ENCODE data around the gene ARAP1. TPM values are rescaled to one million over a fixed set of nuclear protein-coding genes. Genes with fewer than 3 reads are reported as not detected.

The ARAP1 gene
- total RNA-seq, 6 experiments from 2014 or later, result 32.9 to 76.7 (median 41.2) TPM

GRCh38 chr11:72724851-72725723 is 27.1 kb downstream of the ARAP1 start:
- no peak overlapping the region for H3K27ac ChIP-seq
- ATAC-seq, result peak; percentile 19 to 54 (median 30)

GRCh38 chr11:72724021-72724551 is 28.1 kb downstream of the ARAP1 start:
- WGBS (ENCODE audit: insufficient coverage, low coverage, low lambda C conversion rate, missing lambda C conversion rate), result 80% methylated on average over 1 of the region's 5 CpGs
- Histone ChIP-seq H3K4me1 (peaks cover 0 to 42% (median 19%) of the 10 kb centered on the region in 4 donors), H3K27ac (peak overlapping the region in 2 of 3 donors; percentile 74 to 93), H3K27me3 (no peaks in the 10 kb centered on the region), H3K4me3 (no peak overlapping the region), H3K9me3 (no peaks in the 10 kb centered on the region), H3K36me3 (no peaks in the 10 kb centered on the region)
- intact Hi-C loops (cut with DNase I), result loop anchor here in 1 of 2 donors (10.0 kb wide), 1 partner anchor 51 kb away; no protein-coding TSS in a partner anchor
- DNase-seq, result no peak
- no peak for TF ChIP-seq POLR2A (IDR thresholded peaks at IDR 0.05)
- no peak for TF ChIP-seq CTCF (IDR thresholded peaks at IDR 0.05)
- ATAC-seq, result no peak

More at GRCh38 chr11:72724851-72725723, 27.1 kb downstream of the ARAP1 start:
- Histone ChIP-seq H3K9me3 (no peaks in the 10 kb centered on the region), H3K27me3 (no peaks in the 10 kb centered on the region), H3K4me1 (peaks cover 0 to 32% (median 14%) of the 10 kb centered on the region in 4 donors), H3K4me3 (no peak overlapping the region), H3K36me3 (no peaks in the 10 kb centered on the region)
- 33% methylated on average over 5 of the region's 9 CpGs for WGBS (ENCODE audit: insufficient coverage, low coverage, low lambda C conversion rate, missing lambda C conversion rate)
- TF ChIP-seq POLR2A (IDR thresholded peaks at IDR 0.05), result no peak
- peak; percentile 87 to 90 (median 88) for TF ChIP-seq CTCF (IDR thresholded peaks at IDR 0.05)
- no peak for DNase-seq
- intact Hi-C loops (cut with DNase I), result loop anchor here (5.0 to 10.0 kb wide), 3 partner anchors 50 to 67 kb away; partner anchors contain the start of gene STARD10 (in 1 of the 2)

GRCh38 chr11:72723508-72723907 is 28.7 kb downstream of the ARAP1 start:
- DNase-seq (no peak), ATAC-seq (peak in 3 of 4 donors; percentile 0 to 6 (median 1))
- Histone ChIP-seq H3K27ac (peak overlapping the region in 2 of 3 donors; percentile 74 to 93), H3K4me1 (peaks cover 0 to 48% (median 23%) of the 10 kb centered on the region in 4 donors), H3K27me3 (no peaks in the 10 kb centered on the region), H3K9me3 (no peaks in the 10 kb centered on the region), H3K4me3 (no peak overlapping the region), H3K36me3 (no peaks in the 10 kb centered on the region)
- 8% methylated on average over 5 of the region's 9 CpGs for WGBS (ENCODE audit: insufficient coverage, low coverage, low lambda C conversion rate, missing lambda C conversion rate)
- TF ChIP-seq CTCF (IDR thresholded peaks at IDR 0.05), result no peak
- TF ChIP-seq POLR2A (IDR thresholded peaks at IDR 0.05), result no peak
- intact Hi-C loops (cut with DNase I), result loop anchor here in 1 of 2 donors (10.0 kb wide), 1 partner anchor 51 kb away; no protein-coding TSS in a partner anchor

- H3K27ac ChIP-seq, result peak overlapping the region; percentile 74 to 93 (median 90)
- DNase-seq (peak; percentile 88 to 92 (median 92)), ATAC-seq (peak; percentile 76 to 84 (median 82))
- intact Hi-C loops (cut with DNase I), result loop anchor here in 1 of 2 donors (10.0 kb wide), 1 partner anchor 53 kb away; no protein-coding TSS in a partner anchor
- H3K36me3 ChIP-seq, result no peaks in the 10 kb centered on the region
- TF ChIP-seq POLR2A (IDR thresholded peaks at IDR 0.05) (peak; percentile 69), CTCF (IDR thresholded peaks at IDR 0.05) (no peak)
- H3K4me3 ChIP-seq, result peak overlapping the region; percentile 54 to 73 (median 61)
- H3K9me3 ChIP-seq, result no peaks in the 10 kb centered on the region
- no peaks in the 10 kb centered on the region for H3K27me3 ChIP-seq
- H3K4me1 ChIP-seq, result peaks cover 0 to 48% (median 23%) of the 10 kb centered on the region in 4 donors
- 0% methylated on average over 5 of the region's 10 CpGs for WGBS (ENCODE audit: insufficient coverage, low coverage, low lambda C conversion rate, missing lambda C conversion rate)
Measured at GRCh38 chr11:72722050-72722748, 30.0 kb downstream of the ARAP1 start.
